Right lobe of liver (tissue), 6 donors: ENCODE data around the gene DNAAF6. TPM values are rescaled to one million over a fixed set of nuclear protein-coding genes. Genes with fewer than 3 reads are reported as not detected.

Experiments used
- ATAC-seq, 4 donors: fragments of 200-7000 bp; cut with Tn5 transposase; one replicate each; pipeline ENCODE4 v1.9.1; 2020; ENCODE audit warnings: mild to moderate bottlenecking in 4 of 4, moderate library complexity in 4 of 4
- DNase-seq, 3 donors: peaks; one replicate each; pipeline ENCODE4 v3.0.0-alpha.2; 2020
- H3K27ac ChIP-seq, 3 donors: fragments of 200-600 bp; one replicate each; pipeline ENCODE4 v1.8.0; 2022
- H3K27me3 ChIP-seq, 2 donors: fragments of 200-600 bp; one replicate each; pipeline ENCODE4 v1.8.0; 2022
- H3K36me3 ChIP-seq, 4 donors: fragments of 200-600 bp; sonication (generic) in 1 of 4; one replicate each; pipeline versions ENCODE4 v1.5.1 to v1.8.0; 2017 to 2022; ENCODE audit warnings: control low read depth in 1 of 4
- H3K4me1 ChIP-seq, 4 donors: fragments of 200-600 bp; sonication (generic) in 1 of 4; one replicate each; pipeline versions ENCODE4 v1.5.1 to v1.8.0; 2017 to 2022; ENCODE audit warnings: control low read depth in 1 of 4
- H3K4me3 ChIP-seq, 3 donors: fragments of 200-600 bp; one replicate each; pipeline ENCODE4 v1.8.0; 2022
- H3K9me3 ChIP-seq, 4 donors: fragments of 200-600 bp; sonication (generic) in 1 of 4; one replicate each; pipeline versions ENCODE4 v1.5.1 to v1.8.0; 2017 to 2022; ENCODE audit warnings: control low read depth in 1 of 4
- CTCF ChIP-seq, 4 donors: fragments of 200-600 bp in 3 of 4; fragments of 450-650 bp in 1 of 4; IDR thresholded peaks; one replicate each; pipeline versions ENCODE4 v1.5.1 to v1.8.0; 2016 to 2022; ENCODE audit warnings: antibody characterized with exemption in 4 of 4, mild to moderate bottlenecking in 2 of 4
- POLR2A ChIP-seq: fragments of 450-650 bp; IDR thresholded peaks from one replicate; pipeline ENCODE4 v1.6.1; 2017; ENCODE audit warnings: antibody characterized with exemption, mild to moderate bottlenecking
- WGBS: methylation state at CpG from one replicate; pipeline ENCODE4 v1.1.6; 2018; ENCODE audit warnings: low coverage, low lambda C conversion rate; ENCODE audit not compliant: insufficient coverage; ENCODE audit errors: missing lambda C conversion rate; 5-methylcytosine and 5-hydroxymethylcytosine counted together
- intact Hi-C, 2 donors: fragments of 100-400 bp; cut with DNase I; formaldehyde crosslinking; loops; one replicate each; pipeline versions ENCODE4 v1.11.2 to v1.14.1; 2022
- total RNA-seq, 6 experiments: library from RNA; depleted of rRNA in 2 of 6; stranded (reverse); fragments of >200 nt in 2 of 6; fragmentation: NEBNext Ultra II Directional in 3 of 6; extraction: Animal tissue kit (Norgen Biotek cat#: 25700) in 3 of 6; gene quantifications; one replicate each; pipeline versions ENCODE4 v1.1.0 to v1.2.4, GENCODE V29; 2016 to 2023
- donor health status: DM: no; HTN: yes; CAD: no.
- donor health status: DM: no; HTN: no; CAD: no.
- donor health status: DM: no; HTN: no; CAD: no.
- donor health status: DM: no; HTN: yes; CAD: no.
- donor health status: DM: no; HTN: yes; CAD: no.

The DNAAF6 gene
- total RNA-seq, 6 experiments from 2014 or later = not detected

DNA sequence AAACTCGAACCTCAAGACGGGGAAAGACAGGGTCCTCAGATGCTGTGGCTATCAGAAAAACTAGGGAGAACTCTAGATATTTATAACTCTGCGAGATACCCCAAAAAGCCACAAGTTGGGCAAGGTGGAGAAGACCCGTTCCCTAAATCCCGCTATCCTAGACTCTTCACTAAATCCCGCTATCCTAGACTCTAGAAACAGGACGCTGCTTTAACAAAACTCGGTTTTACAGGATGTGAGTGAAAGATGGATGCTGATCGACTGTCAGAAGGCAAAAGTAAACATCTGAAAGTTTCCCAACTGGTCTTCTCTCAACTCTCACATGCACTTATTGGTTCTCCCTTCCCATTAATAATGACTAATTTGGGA is 270 bp downstream of the DNAAF6 start:
- TF ChIP-seq CTCF (IDR thresholded peaks at IDR 0.05) (no peak), POLR2A (no peak)
- 50% methylated on average over 9 of the region's 9 CpGs for WGBS
- no peak overlapping the region for H3K27ac ChIP-seq
- no peaks in the 10 kb centered on the region for H3K4me1 ChIP-seq
- no peaks in the 10 kb centered on the region for H3K27me3 ChIP-seq
- ATAC-seq (no peak), DNase-seq (no peak)
- no peaks in the 10 kb centered on the region for H3K36me3 ChIP-seq
- no peak overlapping the region for H3K4me3 ChIP-seq
- intact Hi-C loops = no loop called here
- no peaks in the 10 kb centered on the region for H3K9me3 ChIP-seq

- Histone ChIP-seq H3K9me3 (no peaks in the 10 kb centered on the region), H3K36me3 (no peaks in the 10 kb centered on the region), H3K4me3 (no peak overlapping the region), H3K27ac (no peak overlapping the region), H3K4me1 (no peaks in the 10 kb centered on the region), H3K27me3 (no peaks in the 10 kb centered on the region)
- no peak for DNase-seq
- 72% methylated on average over 7 of the region's 7 CpGs for WGBS
- no peak for TF ChIP-seq POLR2A
- TF ChIP-seq CTCF (IDR thresholded peaks at IDR 0.05) = no peak
- ATAC-seq = no peak
- intact Hi-C loops = no loop called here
Measured at GRCh38 chrX:107207089-107207488, 678 bp downstream of the DNAAF6 start.

GRCh38 chrX:107207943-107208342 is 1.5 kb downstream of the DNAAF6 start:
- Histone ChIP-seq H3K27me3 (no peaks in the 10 kb centered on the region), H3K4me3 (no peak overlapping the region), H3K9me3 (no peaks in the 10 kb centered on the region), H3K27ac (no peak overlapping the region), H3K4me1 (no peaks in the 10 kb centered on the region), H3K36me3 (no peaks in the 10 kb centered on the region)
- 77% methylated on average over 9 of the region's 9 CpGs for WGBS
- DNase-seq (no peak), ATAC-seq (no peak)
- intact Hi-C loops = no loop called here
- TF ChIP-seq CTCF (IDR thresholded peaks at IDR 0.05) = no peak
- no peak for TF ChIP-seq POLR2A

DNA sequence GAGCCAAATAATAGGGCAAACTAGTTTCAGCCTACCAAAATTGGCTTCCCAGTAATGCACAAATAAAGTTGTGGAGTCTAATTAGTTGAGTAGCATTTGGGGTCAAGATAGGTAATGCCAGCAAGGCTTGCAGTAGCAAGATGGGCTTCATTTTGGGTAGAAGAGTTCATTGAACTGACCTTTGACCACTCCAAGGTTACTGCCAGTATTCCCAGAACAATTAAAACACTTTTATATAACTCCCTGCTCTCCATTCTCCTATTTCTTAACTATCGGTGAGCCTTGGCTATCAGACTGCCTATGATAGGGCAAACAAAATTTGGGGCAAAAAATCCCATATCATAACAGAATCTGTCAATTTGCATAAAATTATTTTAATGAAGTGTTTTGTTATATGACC is 7.1 kb downstream of the DNAAF6 start:
- Histone ChIP-seq H3K27me3 (no peaks in the 10 kb centered on the region), H3K9me3 (no peaks in the 10 kb centered on the region), H3K4me1 (no peaks in the 10 kb centered on the region), H3K4me3 (no peak overlapping the region), H3K36me3 (no peaks in the 10 kb centered on the region), H3K27ac (no peak overlapping the region)
- no peak for TF ChIP-seq CTCF (IDR thresholded peaks at IDR 0.05)
- TF ChIP-seq POLR2A = no peak
- peak; percentile 32 to 65 (median 62) for ATAC-seq
- no peak for DNase-seq
- 28% methylated on average over 1 of the region's 1 CpG for WGBS
- intact Hi-C loops = no loop called here

DNA sequence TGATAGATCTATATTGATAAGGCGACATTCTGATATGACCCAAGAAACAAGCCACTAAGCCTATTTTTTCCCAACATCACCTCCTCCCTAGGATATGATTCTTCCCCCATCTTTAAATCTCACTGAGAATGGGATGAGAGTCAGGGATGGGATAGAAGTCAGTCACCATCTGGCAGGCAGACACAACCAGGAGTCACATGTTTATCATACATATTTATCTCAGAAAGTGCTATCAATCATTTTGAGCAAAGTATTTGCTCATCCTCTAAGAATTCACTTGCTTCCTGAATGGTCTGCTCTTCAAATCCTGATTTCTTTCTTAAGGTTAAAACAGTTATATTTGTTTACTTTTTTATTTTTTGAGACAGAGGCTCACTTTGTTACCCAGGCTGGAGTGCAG is 20.3 kb downstream of the DNAAF6 start:
- no peaks in the 10 kb centered on the region for H3K36me3 ChIP-seq
- TF ChIP-seq CTCF (IDR thresholded peaks at IDR 0.05) (no peak), POLR2A (no peak)
- H3K27ac ChIP-seq = no peak overlapping the region
- ATAC-seq (no peak), DNase-seq (no peak)
- H3K4me1 ChIP-seq = no peaks in the 10 kb centered on the region
- H3K9me3 ChIP-seq = no peaks in the 10 kb centered on the region
- WGBS = 56% methylated on average over 1 of the region's 1 CpG
- H3K4me3 ChIP-seq = no peak overlapping the region
- no peaks in the 10 kb centered on the region for H3K27me3 ChIP-seq
- intact Hi-C loops = no loop called here
